A549 treated with AZD2906 at 1 μM for 4 hours (cell line): ENCODE results near the gene SIPA1L2. TPM values are rescaled to one million over a fixed set of nuclear protein-coding genes. Genes with fewer than 3 reads are reported as not detected.

Experiments used
- total RNA-seq: library from RNA; stranded (reverse); fragments of 200-300 nt; extraction: Qiagen RNA extraction; gene quantifications from 5 replicates; pipeline ENCODE4 v1.2.3, GENCODE V29; 2022

Gene SIPA1L2
- 6.4 to 7.4 TPM (median 6.7 TPM) in 5 replicates for total RNA-seq

GRCh38 chr1:232630047-232630893 is at the start of gene SIPA1L2:
TSS of gene SIPA1L2 (minus strand) at chr1:232630133. CDS start at chr1:232515339, 114,794 bp downstream.

Other genes starting within 250 kb of the SIPA1L2 start
- 0.68 to 0.97 TPM (median 0.84 TPM) in 5 replicates for gene MAP10, start 175.3 kb upstream of the SIPA1L2 start, total RNA-seq